Ramos (cell line): Measurements from ENCODE around the gene TRIM41.
"Not testable (repeated sequence)": the region's sequence is repeated elsewhere in the genome, so short reads cannot be mapped to it uniquely, and the experiment has no call there.

ENCODE experiments used
- in situ Hi-C: fragments of 300-500 bp; cut with MboI; formaldehyde crosslinking; loops from one replicate; pipeline ENCODE4 v1.14.3; 2022; ENCODE audit warnings: low sequenced_read_pairs; ENCODE audit not compliant: unreplicated experiment

Gene TRIM41

DNA sequence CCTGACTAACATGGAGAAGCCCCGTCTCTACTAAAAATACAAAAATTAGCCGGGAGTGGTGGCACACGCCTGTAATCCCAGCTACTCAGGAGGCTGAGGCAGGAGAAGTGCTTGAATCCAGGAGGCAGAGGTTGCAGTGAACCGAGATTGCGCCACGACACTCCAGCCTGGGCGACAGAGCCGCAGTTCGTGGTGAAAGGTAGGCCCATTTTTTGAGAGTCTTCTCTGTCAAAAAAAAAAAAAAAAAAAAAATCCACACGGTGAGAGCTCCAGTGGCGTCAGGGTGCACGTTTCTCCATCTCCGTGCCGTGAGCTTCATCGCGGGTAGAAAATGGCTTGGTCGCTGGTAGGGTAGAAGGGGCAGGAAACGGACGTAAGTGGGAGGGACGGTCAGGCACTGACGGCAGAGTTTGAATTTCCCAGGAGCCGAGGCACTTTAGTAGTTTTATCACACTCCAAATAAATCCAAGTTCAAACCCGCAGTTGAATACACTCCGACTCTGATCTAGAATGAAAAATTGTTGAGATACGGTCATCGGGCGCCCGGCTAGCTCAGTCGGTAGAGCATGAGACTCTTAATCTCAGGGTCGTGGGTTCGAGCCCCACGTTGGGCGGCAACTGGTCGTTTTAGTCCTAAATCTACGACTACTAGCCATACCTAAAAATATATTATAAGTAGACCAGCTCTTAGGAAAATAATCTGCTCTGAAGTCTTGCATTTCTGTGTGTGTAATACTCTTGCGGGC is 15.7 kb upstream of the TRIM41 start:
- in situ Hi-C loops = no loop called here

- in situ Hi-C loops = no loop called here
Observed at GRCh38 chr5:181207960-181208253, 15.2 kb upstream of the TRIM41 start.

DNA sequence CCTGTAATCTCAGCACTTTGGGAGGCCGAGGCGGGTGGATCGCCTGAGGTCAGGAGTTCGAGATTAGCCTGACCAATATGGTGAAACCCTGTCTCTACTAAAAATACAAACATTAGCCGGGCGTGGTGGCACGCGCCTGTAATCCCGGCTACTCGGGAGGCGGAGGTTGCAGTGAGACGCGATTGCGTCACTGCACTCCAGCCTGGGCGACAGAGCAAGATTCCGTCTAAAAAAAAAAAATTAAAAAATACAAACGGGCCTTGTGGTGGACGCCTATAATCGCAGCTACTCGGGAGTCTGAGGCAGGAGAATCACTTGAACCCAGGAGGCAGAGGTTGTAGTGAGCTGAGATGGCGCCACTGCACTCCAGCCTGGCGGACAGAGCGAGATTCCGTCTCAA is 14.1 kb upstream of the TRIM41 start:
- in situ Hi-C loops = not testable (repeated sequence)

GRCh38 chr5:181210148-181210547 is 12.9 kb upstream of the TRIM41 start:
- in situ Hi-C loops = not testable (repeated sequence)

GRCh38 chr5:181210698-181211097 is 12.4 kb upstream of the TRIM41 start:
- in situ Hi-C loops = not testable (repeated sequence)

DNA sequence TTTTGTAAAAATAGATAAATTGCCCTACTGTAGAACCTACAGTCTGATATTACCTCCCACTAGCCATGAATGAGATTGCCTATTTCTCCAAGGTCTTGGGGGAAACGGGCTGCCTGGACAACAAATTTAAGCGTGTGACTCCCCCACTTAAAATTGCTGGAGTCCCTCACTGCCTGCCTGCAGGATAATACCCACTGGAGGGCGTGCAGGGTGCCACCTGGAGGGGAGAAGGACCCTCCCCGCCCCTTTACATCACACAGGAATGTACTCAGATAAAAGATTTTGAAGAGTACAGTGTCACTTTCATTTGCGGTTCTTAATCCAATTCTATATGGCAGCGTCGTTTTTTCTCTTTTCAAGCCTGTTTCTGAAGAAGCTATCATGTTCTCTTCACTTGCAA is 11.9 kb upstream of the TRIM41 start:
- in situ Hi-C loops = no loop called here

- in situ Hi-C loops = no loop called here
Observed at GRCh38 chr5:181212080-181212479, 11.0 kb upstream of the TRIM41 start.

DNA sequence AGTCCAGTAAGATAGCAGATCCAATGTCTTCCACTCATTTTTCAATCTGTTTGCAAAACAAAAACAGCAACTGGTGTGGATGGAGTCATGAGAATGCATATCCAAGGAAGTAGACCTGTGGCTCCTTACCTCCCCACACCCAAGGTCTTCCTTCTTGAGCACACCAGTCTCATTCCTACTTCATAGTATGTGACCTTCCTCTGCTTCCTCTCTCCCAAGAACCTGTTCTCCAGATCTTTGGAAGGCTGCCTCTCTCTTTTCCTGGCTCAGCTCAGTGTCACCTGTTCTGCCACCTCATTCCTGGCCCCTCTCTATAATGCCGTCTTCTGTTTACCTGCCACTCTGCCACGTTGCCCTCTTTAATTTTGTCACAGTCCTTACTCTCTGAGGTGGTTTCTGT is 10.1 kb upstream of the TRIM41 start:
- in situ Hi-C loops = no loop called here

GRCh38 chr5:181214249-181214648 is 8.8 kb upstream of the TRIM41 start:
- in situ Hi-C loops = not testable (repeated sequence)

GRCh38 chr5:181215997-181216989 is 6.8 kb upstream of the TRIM41 start:
- in situ Hi-C loops = no loop called here

DNA sequence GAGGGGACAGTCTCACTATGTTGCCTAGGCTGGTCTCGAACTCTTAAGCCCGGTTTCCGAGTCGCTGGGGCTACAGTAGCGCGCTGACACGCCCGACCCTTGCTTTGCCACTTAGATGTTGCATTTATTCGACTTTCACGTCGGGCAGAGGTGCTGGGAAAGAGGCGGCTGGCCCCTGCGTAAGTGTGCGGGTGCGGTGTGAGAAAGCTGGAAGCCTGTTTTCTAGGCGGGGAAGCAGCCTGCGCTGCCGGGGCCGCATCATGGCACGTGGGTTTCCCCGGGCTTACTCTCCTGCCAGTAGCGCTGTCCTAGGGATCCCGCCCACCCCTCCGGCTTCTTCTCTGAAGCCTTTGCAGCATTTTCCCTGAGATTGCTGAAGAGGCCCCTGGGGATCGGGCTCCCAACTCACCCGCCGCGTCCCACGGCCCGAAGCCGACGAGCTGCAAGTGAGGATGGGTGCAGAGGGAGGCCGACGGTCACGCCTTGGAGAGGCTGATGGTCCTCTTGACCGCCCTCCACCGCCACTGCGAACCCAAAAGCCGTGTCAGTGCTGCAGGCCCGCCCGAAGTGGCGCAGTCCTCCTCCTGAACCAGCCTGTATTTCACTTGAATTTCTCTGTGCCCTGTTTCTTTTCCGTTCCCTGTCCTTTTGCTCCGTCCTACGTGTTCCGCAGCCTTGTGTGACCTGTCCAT is 5.8 kb upstream of the TRIM41 start:
- in situ Hi-C loops = no loop called here

DNA sequence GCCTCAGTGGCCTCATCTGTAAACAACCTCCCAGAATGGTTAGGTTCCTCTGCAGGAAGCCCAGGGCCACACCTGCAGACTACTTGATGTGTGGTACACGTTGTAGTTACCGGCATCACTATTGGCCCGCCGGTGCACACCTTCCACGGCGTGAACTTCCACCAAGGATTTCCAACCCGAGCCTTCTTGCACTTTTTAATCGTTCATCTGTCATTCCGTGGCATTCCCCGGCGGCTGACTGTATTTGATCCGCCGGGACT is 5.3 kb upstream of the TRIM41 start:
- in situ Hi-C loops = no loop called here

DNA sequence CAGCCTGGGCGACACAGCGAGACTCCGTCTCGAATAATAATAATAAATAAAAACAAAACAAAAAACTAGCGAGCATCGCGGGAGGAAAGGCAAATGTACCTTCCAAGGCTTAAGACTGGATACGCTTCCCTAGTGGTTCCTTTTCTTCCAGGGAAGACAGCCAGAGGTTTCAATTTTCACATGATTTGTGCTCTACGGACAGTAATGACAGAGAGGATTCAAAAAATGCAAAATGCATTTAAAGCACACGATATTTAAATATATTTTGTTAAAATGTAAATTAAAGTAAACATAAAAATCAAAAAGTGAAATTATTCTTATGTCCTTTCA is 4.3 kb upstream of the TRIM41 start:
- in situ Hi-C loops = no loop called here

- in situ Hi-C loops = loop anchor here (5.0 kb wide), 1 partner anchor 32 kb away; no protein-coding TSS in a partner anchor
Observed at GRCh38 chr5:181219262-181220177, 3.6 kb upstream of the TRIM41 start.

- in situ Hi-C loops = loop anchor here (5.0 kb wide), 1 partner anchor 33 kb away; no protein-coding TSS in a partner anchor
Observed at GRCh38 chr5:181220178-181220515, 2.9 kb upstream of the TRIM41 start.

DNA sequence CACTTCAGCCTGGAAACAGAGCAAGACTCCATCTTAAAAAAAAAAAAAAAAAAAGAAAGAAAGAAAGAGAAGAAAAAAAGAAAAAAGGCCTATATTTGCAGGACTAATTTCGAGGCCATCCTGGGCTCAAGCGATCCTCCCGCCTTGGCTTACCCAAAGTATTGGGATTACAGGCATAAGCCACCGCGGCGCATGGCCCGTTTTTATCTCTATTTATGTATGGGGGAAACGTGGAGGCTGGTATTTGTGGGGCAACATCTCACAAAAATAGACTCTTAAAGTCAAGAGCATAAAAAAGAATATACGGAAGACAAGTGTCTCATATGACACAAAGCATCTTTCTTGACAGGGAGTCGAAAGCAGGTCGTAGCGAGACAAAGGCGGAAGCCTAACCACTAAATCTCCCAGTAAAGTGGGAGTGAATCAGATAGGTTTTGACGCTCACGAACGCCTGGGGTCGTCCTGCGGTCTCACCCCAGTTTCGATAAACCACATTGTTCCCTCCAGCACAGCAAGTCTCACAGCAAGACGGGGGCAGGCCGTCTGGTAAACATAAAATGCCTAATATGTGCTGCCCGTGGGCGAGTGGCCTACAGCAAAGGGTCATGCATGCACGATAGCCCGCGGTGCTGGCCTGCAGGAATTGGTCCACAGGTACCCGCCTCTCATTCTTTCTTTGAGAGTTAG is 1.8 kb upstream of the TRIM41 start:
- in situ Hi-C loops = loop anchor here (5.0 kb wide), 1 partner anchor 34 kb away; no protein-coding TSS in a partner anchor

DNA sequence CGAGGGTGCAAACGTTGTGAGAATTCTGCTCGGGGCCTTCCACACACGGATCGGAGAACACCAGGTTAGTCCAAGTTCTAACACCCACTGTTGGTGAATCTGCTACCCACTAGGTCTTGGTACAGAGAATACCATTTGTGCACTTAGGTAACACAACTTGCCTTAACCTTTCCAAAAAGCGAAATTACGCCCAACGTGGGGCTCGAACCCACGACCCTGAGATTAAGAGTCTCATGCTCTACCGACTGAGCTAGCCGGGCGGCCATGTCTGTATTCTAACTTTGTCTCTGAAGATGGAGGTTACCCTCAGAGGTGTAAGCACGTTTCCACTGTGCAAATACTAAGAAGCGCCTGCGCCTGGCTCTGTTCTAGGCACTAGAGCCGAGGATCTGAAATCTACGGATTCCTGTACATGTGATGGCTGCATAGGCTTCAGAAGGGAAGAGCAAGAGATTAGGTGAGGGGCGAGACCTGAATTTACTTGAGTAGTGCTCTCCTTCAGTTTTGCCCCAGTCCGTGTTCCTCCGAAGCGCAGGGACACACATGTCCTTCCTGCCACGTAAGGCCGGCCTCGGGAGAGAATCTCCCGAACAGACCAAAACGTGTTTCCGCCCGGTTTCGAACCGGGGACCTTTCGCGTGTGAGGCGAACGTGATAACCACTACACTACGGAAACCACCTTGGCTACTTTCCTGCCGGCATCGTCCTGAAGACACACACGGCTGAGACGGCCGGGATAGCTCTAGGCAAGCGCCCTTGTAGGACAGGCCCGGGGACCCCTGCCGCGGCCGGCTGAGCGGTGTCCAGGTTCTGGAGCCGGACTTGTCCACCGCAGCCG is 1.1 kb upstream of the TRIM41 start:
- in situ Hi-C loops = loop anchor here (5.0 kb wide), 1 partner anchor 35 kb away; no protein-coding TSS in a partner anchor

DNA sequence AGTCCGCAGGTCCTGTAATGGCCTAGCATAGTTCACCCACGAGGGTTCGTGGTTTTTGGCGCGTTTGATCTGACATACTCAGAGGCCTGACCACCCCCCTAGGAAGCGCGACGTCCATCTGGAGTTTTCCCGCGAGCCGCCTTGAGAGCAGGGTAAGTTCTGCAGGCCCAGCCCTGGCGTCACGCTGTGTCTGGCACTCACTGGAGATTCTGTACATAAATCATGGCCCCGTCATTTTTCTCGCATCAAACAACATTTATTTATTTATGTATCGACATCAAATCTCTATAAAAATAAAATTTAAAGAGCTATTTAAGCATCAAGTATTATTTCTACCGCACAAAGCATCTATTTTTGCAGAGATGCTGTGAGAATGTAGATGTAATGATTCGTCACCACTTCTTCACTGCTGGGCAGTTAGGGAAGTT is 437 bp upstream of the TRIM41 start:
- in situ Hi-C loops = loop anchor here (5.0 kb wide), 1 partner anchor 35 kb away; no protein-coding TSS in a partner anchor
